DMS53 treated with DMSO at 0.1 percent for 48 hours (cell line): ENCODE measurements around the gene SLC22A5.
A peak's percentile ranks its signal among the peaks of the same experiment; 100 is the strongest.
"Not testable (repeated sequence)": the region's sequence is repeated elsewhere in the genome, so short reads cannot be mapped to it uniquely, and the experiment has no call there.

Source experiments
- DNase-seq: peaks from one replicate; lab custom pipeline; 2025; ENCODE audit not compliant: unreplicated experiment; lab: John Stamatoyannopoulos, UW

The SLC22A5 gene

GRCh38 chr5:132387640-132388117 lies 18.2 kb downstream of the SLC22A5 start:
- DNase-seq, result no peak

DNA sequence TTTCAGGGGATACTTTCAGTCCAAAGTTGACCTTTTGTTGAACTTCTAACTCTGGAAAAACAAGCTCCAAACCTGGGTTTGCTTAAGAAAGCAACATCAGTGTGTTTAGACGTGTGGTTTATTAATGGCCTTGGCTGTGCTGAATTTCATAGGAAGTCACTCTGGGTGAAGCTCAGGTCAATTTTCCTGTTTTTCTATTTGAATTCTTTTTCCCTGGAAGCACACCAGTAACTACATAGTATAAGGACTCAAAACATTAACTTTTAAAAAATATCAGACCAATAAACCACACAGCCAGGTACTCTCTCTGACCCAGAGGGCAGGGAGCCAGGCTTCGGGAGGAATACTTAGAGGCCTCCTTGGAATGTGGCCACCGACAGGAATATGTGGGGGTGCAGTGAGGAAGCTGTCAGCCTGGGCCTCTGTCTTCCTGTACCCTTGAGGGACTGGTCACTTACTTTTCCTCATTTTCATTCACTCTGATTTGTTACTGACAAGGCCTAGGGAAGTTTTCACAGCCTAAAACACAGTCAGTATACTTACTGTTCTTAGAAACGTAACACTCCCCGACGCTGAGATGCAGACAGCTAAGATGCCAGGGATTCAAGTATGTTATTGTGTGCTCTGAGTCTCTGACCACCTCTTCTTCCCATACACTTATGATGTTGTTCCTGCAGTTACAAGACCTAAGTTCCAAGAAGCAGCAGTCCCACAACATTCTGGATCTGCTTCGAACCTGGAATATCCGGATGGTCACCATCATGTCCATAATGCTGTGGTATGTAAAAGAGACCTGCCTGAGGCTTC lies 18.9 kb downstream of the SLC22A5 start:
- DNase-seq, result no peak

DNA sequence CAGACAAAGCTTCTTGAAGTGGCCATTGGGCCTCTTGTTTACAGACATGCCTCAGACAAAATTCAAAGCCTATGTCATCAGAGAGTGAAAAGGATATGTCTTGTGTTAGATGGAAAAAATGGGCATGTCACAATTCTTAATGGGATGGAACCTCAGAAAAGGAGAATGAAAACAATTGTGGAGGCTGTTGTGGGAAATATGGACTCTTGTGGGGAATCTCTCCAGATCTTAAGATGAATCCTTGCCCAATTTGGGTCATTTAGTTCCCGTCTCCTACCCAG lies 19.5 kb downstream of the SLC22A5 start:
- DNase-seq, result no peak

DNA sequence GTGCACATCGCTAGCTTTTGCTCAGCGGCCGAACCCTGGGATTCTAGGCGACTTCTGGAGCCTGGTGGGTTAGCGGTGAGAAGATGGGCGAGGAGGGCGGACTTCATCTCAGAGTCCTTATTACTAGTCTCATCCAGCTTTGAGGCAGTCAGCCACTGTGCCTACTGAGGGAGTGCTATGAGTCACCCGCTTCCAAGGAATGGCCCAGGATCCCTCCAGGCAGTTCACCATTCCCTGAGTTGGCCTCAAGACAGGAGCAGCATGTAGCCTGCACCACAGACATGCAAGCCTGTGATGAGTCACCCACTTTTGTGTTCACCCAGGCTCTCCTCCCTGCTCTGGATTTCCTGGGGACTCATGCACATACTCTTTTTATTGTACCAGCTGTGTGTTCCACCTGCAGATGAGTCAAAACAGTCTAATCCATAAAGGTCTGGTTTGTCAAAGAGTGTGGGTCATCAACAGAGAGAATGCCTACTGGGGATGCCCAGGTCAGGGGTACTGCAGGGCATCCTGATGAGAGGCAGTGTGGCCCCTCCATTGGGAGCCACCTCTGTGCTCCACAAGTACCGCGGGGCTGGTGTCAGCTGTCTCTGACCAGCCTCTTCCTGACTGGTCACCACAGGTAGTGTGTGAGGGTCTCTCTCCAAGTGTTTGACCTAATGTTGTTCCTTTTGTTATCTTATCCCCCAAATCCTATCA lies 20.2 kb downstream of the SLC22A5 start:
- DNase-seq, result peak; percentile 81

DNA sequence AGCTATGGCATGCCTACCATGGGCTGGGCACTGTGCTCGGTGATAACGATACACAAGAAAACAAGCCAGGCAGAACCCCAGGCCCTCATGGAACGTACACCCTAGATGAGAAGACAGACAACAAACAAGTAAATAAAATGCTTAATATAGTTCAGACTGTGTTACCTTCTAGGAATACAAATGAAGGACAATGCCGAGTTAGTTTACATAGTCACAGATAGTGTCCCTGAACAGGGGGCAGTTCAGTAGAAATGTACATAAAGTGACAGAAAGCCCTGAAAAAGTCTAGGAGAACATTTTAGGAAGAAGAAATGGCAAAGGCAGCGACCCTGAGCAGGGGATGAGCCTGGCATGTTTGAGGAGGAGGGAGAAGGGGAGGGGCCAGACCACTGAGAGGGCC lies 21.7 kb downstream of the SLC22A5 start:
- DNase-seq, result no peak

DNA sequence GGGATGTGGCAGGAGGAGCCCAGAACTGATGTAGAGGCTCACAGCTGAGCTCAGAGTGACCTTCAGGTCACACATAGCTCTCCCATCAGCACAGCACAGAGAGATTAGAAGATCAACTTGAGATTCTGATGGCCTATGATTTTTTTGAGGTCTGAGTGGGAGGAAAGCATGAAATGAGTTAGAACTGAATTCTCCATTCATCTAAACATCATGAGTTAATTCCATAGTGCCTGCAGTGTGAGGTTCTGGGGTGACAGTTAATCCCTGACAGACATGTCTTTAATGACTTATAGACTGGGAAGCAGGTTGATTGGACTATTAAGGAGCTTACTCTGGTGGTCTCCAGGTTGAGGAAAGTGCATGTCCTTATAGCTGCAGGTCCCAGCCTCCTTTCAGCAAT lies 22.4 kb downstream of the SLC22A5 start:
- no peak for DNase-seq

GRCh38 chr5:132392411-132392810 lies 22.9 kb downstream of the SLC22A5 start:
- DNase-seq, result no peak

- no peak for DNase-seq
These were observed 23.7 kb downstream of the SLC22A5 start for GRCh38 chr5:132392978-132393825.

- DNase-seq, result peak; percentile 84
These were observed 25.3 kb downstream of the SLC22A5 start for GRCh38 chr5:132394667-132395259.

- DNase-seq, result no peak
These were observed 27.1 kb downstream of the SLC22A5 start for GRCh38 chr5:132396589-132397031.

GRCh38 chr5:132397224-132397623 lies 27.7 kb downstream of the SLC22A5 start:
- no peak for DNase-seq

DNA sequence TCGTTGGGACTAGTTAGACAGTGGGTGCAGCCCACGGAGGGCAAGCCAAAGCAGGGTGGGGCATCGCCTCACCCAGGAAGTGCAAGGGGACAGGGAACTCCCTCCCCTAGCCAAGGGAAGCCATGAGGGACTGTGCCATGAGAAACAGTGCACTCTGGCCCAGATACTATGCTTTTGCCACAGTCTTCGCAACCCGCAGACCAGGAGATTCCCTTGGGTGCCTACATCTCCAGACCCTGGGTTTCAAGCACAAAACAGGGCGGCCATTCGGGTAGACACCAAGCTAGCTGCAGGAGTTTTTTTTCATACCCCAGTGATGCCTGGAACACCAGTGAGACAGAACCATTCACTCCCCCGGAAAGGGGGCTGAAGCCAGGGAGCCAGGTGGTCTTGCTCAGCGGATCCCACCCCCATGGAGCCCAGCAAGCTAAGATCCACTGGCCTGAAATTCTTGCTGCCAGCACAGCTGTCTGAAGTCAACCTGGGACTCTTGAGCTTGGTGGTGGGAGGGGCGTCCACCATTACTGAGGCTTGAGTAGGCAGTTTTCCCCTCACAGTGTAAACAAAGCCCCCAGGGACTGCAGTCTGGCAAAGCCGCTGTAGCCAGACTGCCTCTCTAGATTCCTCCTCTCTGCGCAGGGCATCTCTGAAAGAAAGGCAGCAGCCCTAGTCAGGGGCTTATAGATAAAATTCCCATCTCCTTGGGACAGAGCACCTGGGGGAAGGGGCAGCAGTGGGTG lies 28.6 kb downstream of the SLC22A5 start:
- DNase-seq, result not testable (repeated sequence)

GRCh38 chr5:132404041-132404440 lies 34.5 kb downstream of the SLC22A5 start:
- not testable (repeated sequence) for DNase-seq

DNA sequence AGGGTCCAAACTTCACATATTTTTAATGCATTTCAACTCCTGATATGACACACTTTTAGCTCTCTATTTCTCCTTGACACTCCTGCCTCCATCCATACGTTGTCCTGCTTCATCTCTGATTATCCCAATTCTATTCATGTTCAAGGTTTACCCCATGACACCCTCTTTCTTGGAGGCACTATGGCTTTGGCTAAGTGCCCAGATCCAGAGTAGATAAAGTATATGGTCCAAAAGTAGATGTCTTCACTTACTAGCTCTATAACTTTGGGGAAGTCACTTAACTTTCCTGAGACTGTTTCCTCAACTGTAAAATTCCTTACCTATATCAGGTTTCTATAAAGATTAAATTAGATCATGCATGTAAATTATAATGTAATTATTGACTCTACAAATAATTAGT lies 36.1 kb downstream of the SLC22A5 start:
- DNase-seq, result no peak

DNA sequence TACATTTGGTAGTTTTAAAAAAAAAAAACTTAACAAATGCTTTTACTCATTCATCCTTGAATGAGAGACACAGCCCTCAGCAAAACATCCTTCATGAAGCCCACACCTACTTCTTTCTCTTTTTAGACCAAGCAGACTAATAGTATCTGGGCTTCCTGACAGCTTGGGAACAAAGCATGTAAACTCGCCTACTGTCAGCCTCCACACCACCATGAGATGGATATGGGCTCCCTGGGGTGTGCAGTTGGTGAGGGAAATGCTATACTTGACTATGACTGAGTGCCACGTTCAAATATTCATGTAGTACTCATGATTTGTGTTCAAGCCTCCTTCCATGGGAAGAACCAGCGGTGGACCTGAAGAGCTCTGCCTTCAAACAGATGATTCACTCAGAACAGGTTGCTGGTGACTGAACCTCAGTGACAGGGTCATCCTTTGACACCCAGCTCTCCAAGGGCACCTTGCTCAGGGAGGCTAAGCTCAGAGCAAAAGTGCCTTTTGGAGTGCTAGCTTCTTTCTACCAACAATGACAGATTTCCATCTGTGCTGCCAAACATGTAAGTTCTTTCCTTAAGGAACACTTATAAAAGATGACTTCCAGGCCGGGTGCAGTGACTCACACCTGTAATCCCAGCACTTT lies 36.8 kb downstream of the SLC22A5 start:
- DNase-seq, result no peak

- no peak for DNase-seq
These were observed 38.5 kb downstream of the SLC22A5 start for GRCh38 chr5:132407970-132408369.

- no peak for DNase-seq
These were observed 38.9 kb downstream of the SLC22A5 start for GRCh38 chr5:132408456-132408855.

- no peak for DNase-seq
These were observed 39.5 kb downstream of the SLC22A5 start for GRCh38 chr5:132408965-132409364.

DNA sequence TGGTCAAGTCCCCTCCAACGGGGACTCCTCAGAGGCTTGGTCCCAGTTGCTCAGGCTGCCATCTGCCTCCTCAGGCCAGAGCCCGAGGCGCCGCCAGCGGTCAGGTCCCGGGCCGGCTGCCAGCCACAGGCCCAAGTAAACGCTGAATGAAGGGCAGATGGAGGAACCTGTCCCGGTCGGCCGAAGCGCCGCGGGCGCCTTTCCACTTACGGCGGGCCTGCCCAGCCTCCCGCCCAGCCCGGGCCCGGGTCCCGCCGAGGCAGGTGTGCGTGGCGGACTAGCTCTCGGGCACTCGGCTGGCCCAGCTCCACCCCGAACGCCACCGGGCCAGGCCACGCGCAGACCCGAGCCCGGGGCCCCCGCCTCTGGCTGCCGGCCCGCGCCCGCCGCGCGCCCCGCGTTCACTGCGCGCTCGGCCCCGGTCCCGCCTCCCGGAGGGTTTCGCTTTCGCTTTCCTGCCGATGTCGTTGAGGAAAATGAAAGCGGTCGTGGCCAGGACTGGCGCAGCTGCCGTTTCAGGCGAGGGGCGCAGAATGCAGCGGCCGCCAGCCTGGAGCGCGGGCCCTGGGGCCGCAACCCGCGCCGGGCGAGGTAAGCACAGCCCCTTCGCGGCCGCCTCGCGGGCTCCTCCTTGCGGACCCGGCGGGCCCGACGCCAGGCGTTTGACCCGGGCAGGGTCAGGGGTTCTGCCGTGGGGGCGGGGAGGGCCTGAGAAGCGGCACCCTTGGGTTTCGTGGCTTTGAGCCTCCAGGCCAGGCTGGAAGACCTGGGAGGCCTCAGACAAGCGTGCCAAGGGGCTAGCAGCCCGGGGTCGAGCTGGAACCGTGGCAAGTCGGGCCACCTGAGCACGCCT lies 41.2 kb downstream of the SLC22A5 start:
- peak; percentile 76 for DNase-seq
